Activated CD8-positive, alpha-beta memory T cell treated with anti-CD3 and anti-CD28 coated beads for 24 hours (primary cell): ENCODE measurements around the gene TGFBR1.

Source experiments
- DNase-seq: peaks from one replicate; pipeline ENCODE4 v3.0.0-alpha.2; 2020

Gene TGFBR1

DNA sequence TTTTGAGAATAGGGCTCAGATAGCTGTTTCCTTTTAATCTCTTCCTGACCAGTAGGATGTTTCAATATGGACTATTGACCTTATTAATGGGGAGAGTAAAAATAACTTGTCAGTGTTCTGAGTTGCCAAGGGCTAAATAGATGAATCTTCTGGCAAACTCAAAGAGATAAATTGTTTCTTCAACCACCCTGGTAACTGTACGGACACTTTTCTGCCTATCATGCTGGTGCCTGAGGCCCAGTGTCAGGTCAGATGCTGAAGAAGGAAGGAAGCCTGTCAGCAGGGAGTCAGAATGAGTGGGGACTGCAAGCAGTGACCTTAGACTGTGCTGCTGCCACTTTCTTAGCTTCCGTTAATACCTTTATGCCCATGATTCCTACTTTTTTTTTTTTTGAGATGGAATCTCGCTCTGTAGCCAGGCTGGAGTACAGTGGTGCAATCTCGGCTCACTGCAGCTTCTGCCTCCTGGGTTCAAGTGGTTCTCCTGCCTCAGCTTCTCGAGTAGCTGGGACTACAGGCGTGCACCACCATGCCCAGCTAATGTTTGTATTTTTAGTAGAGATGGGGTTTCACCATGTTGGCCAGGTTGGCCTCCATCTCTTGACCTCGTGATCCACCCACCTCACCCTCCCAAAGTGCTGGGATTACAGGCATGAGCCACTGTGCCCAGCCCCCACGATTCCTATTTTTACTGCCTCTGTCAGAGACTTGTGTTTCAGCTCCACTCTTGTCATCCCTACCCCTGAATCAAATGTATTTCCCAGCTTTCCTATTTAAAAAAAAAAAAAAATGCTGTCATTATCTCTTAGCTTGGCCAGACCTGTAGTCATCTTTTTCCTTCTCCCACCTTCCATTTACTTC lies 33.7 kb downstream of the TGFBR1 start:
- no peak for DNase-seq

DNA sequence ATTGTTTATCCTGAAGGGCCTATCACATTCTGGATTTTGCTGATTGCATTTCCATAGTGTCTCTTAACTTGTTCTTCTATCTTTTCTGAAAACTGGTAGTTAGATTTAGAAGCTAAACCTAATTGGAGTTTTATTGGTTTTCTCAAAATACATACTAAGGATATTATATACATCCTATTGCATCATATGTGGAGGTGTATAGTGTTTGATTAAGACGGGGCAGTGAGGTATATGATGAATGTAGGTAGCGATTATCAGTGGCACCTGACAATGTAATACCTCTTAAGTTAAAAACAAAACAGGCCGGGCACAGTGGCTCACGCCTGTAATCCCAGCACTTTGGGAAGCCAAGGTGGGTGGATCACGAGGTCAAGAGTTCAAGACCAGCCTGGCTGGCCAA lies 35.0 kb downstream of the TGFBR1 start:
- no peak for DNase-seq

GRCh38 chr9:99140685-99141314 lies 35.9 kb downstream of the TGFBR1 start:
- DNase-seq: no peak

DNA sequence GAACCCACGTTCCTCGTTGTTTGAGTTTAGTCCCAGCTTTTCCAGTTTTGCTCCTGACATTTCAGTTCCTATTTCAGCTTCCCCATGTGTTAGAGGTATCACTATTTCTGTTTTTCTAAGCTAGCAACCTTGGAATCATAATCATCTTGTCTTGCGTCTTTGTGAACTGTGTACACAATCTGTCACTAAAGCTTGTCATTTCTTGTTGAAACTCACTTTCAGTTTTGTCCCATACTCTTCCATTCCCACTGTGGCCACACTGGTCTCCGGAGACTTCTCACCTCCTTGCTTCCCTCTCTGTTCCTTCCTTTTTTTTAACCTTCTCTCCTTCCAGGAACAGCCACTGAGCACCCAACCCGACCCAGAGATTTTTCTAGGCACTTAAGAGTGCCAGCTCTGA lies 36.9 kb downstream of the TGFBR1 start:
- no peak for DNase-seq

DNA sequence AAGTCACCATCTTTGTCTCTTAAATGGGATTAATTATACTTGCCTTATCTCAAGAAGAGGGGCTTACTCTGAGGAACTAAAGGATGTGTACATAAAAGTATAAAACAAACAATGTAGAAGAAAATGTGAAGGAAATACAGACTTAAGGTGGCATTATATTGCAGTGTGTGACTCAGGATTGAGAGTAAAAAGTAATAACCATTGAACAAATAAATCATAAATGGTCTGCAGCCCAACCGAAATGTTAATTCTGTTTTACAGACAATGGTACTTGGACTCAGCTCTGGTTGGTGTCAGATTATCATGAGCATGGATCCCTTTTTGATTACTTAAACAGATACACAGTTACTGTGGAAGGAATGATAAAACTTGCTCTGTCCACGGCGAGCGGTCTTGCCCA lies 37.4 kb downstream of the TGFBR1 start:
- DNase-seq: no peak

DNA sequence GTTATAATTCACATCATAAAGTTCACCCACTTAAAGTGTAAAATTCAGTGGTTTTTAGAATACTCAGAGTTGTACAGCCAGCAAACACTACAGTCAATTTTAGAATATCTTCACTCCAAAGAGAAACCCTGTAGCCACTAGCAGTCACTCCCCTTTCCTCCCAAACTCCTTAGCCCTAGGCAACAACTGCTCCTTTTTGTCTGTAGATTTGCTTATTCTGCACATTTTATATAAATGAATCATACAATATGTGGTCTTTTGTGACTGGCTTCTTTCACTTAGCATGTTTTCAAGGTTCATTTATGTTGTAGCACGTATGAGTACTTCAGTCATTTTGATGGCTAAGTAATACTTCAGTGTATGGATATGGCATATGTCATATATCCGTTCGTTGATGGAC lies 38.7 kb downstream of the TGFBR1 start:
- no peak for DNase-seq

DNA sequence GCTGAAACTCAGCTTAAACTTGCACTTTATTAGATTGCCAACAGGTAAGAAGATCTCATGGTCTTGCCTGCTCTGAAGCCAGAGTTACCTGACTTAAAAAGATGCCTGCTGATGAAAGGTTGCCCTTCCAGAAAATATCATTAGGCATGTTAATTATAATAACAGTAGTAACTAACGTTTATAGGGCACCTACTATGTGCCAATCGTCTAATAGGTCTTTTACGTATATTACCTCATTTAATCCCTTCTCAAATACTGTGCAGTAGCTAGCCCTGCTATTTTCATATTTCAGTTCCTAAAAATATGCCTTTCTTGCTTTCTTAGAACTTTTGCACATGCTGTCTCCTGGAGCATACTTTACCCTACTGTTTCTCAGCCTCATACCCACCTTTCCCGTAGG lies 40.1 kb downstream of the TGFBR1 start:
- DNase-seq: no peak

- DNase-seq: no peak
Observed at GRCh38 chr9:99146574-99146973, 41.7 kb downstream of the TGFBR1 start.

GRCh38 chr9:99147177-99147576 lies 42.3 kb downstream of the TGFBR1 start:
- DNase-seq: no peak

DNA sequence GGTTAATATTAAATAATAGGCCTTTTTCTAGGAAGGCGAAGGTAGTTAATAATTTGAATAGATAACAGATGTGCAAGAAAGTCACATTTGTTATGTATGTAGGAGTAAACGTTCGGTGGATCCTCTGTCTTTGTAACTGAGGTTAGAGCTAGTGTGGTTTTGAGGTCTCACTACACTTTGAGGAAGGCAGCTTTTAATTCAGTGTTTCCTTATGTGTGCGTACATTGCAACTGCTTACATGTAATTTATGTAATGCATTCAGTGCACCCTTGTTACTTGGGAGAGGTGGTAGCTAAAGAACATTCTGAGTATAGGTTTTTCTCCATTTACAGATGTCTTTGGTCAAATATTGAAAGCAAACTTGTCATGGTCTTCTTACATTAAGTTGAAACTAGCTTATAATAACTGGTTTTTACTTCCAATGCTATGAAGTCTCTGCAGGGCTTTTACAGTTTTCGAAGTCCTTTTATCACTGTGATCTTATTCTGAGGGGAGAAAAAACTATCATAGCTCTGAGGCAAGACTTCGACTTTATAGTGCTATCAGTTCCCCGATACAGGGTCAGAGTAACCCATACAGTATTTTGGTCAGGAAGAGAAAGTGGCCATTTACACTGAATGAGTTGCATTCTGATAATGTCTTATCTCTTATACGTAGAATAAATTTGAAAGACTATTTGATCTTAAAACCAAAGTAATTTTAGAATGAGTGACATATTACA lies 45.7 kb downstream of the TGFBR1 start:
- DNase-seq: no peak

GRCh38 chr9:99154356-99154755 lies 49.4 kb downstream of the TGFBR1 start:
- no peak for DNase-seq

DNA sequence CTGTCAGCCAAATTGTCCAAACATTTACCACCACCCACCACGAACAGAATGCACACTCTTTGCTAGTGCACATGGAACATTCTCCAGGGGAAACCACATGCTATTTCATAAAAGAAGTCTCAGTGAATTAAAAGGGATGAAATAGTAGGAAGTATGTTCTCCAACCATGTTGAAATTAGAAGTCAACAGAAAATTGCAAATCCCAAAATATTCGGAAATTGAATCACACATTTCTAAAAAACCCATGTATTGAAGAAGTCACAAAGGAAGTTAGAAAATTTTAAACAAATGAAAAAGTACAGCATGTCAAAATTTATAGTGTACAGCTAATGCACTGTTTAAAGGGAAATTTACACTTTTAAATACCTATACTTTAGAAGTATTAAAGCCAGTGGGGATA lies 50.8 kb downstream of the TGFBR1 start:
- DNase-seq: no peak

GRCh38 chr9:99158629-99159028 lies 53.7 kb downstream of the TGFBR1 start:
- no peak for DNase-seq

- no peak for DNase-seq
Observed at GRCh38 chr9:99160173-99160572, 55.3 kb downstream of the TGFBR1 start.

DNA sequence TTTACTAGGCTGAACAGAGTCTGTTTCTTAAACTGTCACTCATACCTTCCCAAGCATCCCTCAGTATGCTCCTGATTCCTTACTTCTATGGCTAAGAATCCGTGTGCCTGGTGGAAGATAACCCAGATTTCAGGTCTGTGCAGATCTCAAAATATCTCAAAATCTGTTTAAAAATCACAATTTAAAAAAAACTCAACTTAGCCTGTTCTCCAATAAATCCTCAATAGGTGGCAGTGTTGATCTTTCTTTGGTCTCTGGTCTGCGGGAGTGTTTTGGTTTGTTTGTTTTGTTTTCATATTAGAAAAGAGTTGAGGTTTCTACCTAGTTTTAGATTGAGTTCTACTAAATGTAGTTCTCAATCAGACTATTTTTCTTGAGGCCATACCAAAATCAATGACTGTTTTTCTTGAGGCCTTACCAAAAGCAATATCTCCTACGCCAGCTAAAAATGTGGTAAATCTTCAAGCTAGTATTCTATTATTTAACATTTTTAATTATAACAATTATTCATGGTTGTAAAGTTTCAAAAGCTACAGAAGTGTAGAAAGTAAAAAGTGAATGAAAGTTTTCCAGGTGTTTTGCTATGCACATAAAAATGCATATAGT lies 57.9 kb downstream of the TGFBR1 start:
- DNase-seq: no peak

DNA sequence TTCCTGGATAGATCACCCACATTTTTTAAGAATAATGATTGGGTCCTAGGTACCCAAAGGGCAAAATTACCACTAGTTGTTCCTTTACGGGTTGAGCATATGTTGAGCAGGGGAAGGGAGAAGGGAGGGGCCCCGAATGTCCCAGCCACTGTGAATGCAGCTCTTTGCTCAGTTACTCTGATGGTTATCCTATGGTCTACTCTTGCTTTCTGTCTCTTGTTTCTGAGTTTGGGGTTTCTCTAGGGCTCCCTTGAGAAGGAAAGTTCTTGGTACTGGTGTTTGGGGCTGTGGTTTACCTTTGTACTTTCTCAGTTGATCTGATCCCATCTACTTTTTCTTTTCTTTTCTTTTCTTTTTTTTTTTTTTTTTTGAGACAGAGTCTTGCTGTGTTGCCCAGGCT lies 61.2 kb downstream of the TGFBR1 start:
- no peak for DNase-seq

- no peak for DNase-seq
Observed at GRCh38 chr9:99167119-99167518, 62.2 kb downstream of the TGFBR1 start.

- no peak for DNase-seq
Observed at GRCh38 chr9:99167694-99168093, 62.8 kb downstream of the TGFBR1 start.

DNA sequence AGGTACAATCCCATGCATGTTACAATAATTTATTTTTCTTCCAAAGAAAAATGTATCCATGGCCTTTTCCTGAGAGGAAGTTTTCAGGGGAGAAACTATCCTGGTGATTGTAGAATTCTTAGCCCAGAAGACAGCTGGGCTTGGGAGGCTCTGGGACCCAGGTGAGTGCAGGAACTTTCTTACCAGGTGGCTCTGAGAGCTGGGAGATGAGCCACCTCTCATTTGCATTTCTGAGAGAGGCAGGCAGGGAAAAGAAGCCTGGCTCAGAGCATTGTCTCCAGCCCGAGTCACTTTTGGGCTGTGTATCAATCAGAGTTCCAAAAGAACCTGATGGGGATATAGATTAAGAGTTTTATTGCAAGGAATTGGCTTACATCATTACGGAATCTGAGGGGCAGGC lies 64.2 kb downstream of the TGFBR1 start:
- DNase-seq: no peak

- no peak for DNase-seq
Observed at GRCh38 chr9:99169982-99170761, 65.3 kb downstream of the TGFBR1 start.

GRCh38 chr9:99171225-99172123 lies 66.6 kb downstream of the TGFBR1 start:
- no peak for DNase-seq
